Cardiac muscle cell (in vitro differentiated cells and primary cell): ENCODE results near the gene DMRTA2. TPM values are rescaled to one million over a fixed set of nuclear protein-coding genes. Genes with fewer than 3 reads are reported as not detected.

ENCODE experiments used
- DNase-seq, 2 donors: peaks; one replicate each; pipeline versions ENCODE4 v3.0.0 to v3.0.0-alpha.2; 2010 to 2017; ENCODE audit warnings: low read depth in 1 of 2, low spot score in 1 of 2
- H3K27ac ChIP-seq: fragments of 200-600 bp; sonication (generic); 2 replicates; pipeline ENCODE4 v1.5.1; 2016
- H3K27me3 ChIP-seq: fragments of 200-600 bp; sonication (generic); 2 replicates; pipeline ENCODE4 v1.6.0; 2016; ENCODE audit warnings: control low read depth
- H3K36me3 ChIP-seq: fragments of 200-600 bp; sonication (generic); 2 replicates; pipeline ENCODE4 v1.5.1; 2016; ENCODE audit warnings: control low read depth
- H3K4me1 ChIP-seq: fragments of 200-600 bp; sonication (generic); 2 replicates; pipeline ENCODE4 v1.8.1; 2017; ENCODE audit warnings: low read depth, mild to moderate bottlenecking, mixed run types
- H3K4me3 ChIP-seq: fragments of 200-600 bp; sonication (generic); 2 replicates; pipeline ENCODE4 v1.5.1; 2016; ENCODE audit warnings: mild to moderate bottlenecking
- H3K9me3 ChIP-seq: fragments of 200-600 bp; sonication (generic); 2 replicates; pipeline ENCODE4 v1.5.1; 2017; ENCODE audit warnings: low read depth, mild to moderate bottlenecking, control low read depth
- polyA plus RNA-seq: library from polyadenylated mRNA; unstranded; fragments of >200 nt; fragmentation: Nextera tagmentation; extraction: Ambion mirVana; gene quantifications from 2 replicates; pipeline ENCODE4 v1.2.1, GENCODE V29; 2016
- total RNA-seq: library from RNA; depleted of rRNA; stranded (reverse); fragments of >200 nt; gene quantifications from 2 replicates; pipeline ENCODE4 v1.2.3, GENCODE V29; 2016
- TF ChIP-seq, protein P1 (sequence below): IDR thresholded peaks from 2 replicates; pipeline ENCODE4 v1.5.1; 2012; ENCODE audit warnings: low read depth, mild to moderate bottlenecking, low read length

Gene DMRTA2
- total and polyA plus RNA-seq, 2 experiments from 2014 or later, result 0.12 TPM; not detected in 1

- H3K36me3 ChIP-seq, result no peaks in the 10 kb centered on the region
- no peak for DNase-seq
- H3K4me1 ChIP-seq, result no peaks in the 10 kb centered on the region
- TF ChIP-seq, protein P1, sequence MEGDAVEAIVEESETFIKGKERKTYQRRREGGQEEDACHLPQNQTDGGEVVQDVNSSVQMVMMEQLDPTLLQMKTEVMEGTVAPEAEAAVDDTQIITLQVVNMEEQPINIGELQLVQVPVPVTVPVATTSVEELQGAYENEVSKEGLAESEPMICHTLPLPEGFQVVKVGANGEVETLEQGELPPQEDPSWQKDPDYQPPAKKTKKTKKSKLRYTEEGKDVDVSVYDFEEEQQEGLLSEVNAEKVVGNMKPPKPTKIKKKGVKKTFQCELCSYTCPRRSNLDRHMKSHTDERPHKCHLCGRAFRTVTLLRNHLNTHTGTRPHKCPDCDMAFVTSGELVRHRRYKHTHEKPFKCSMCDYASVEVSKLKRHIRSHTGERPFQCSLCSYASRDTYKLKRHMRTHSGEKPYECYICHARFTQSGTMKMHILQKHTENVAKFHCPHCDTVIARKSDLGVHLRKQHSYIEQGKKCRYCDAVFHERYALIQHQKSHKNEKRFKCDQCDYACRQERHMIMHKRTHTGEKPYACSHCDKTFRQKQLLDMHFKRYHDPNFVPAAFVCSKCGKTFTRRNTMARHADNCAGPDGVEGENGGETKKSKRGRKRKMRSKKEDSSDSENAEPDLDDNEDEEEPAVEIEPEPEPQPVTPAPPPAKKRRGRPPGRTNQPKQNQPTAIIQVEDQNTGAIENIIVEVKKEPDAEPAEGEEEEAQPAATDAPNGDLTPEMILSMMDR, result no peak
- H3K9me3 ChIP-seq, result no peaks in the 10 kb centered on the region
- no peaks in the 10 kb centered on the region for H3K27me3 ChIP-seq
- H3K27ac ChIP-seq, result no peak overlapping the region
- H3K4me3 ChIP-seq, result no peak overlapping the region
Observed at GRCh38 chr1:50453266-50453665, 30.0 kb upstream of the DMRTA2 start.

GRCh38 chr1:50452700-50453099 lies 29.5 kb upstream of the DMRTA2 start:
- no peaks in the 10 kb centered on the region for H3K9me3 ChIP-seq
- TF ChIP-seq, protein P1, result no peak

DNA sequence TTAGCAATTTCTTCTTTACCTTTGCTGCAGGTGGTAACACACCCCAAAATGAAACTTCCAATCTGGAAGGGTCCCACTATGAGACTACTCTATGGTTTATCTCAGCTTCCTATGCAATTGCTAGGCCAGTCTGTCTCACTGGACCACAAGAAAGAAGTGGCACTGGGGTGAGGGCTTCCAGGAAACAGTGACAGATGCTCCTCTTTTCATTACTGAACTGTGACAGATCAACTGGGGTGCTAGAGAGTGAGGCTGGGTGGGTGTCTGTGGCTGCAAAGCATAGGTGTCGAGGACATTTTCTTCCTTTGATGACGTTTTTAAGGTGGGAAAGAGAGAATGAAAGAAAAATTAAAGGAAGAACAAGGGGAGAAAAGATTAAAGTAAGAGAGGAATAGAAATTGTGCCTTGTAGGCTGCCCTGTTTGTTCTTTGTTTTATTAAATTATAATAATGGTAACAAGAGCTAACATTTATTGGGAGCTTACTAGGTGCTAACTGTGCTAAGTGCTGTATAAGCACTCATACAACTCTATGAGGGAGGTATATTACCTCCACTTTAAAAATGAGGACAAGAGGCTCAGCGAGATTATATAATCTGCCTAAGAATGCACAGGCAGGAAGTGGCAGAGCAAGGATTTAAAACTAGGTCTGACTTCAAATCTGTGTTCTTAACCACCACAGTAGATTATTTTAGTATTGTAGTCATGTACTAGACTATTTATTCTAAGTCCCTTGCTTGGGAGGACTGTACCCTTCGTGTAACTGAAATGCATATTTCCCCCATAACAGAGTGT lies 27.8 kb upstream of the DMRTA2 start:
- Histone ChIP-seq H3K4me1 (no peaks in the 10 kb centered on the region), H3K36me3 (no peaks in the 10 kb centered on the region), H3K27me3 (no peaks in the 10 kb centered on the region), H3K4me3 (no peak overlapping the region), H3K27ac (no peak overlapping the region), H3K9me3 (no peaks in the 10 kb centered on the region)
- TF ChIP-seq, protein P1, result no peak
- DNase-seq, result no peak

More at GRCh38 chr1:50452700-50453099, 29.5 kb upstream of the DMRTA2 start:
- Histone ChIP-seq H3K4me3 (no peak overlapping the region), H3K27me3 (no peaks in the 10 kb centered on the region), H3K4me1 (no peaks in the 10 kb centered on the region), H3K27ac (no peak overlapping the region), H3K36me3 (no peaks in the 10 kb centered on the region)
- DNase-seq, result no peak

DNA sequence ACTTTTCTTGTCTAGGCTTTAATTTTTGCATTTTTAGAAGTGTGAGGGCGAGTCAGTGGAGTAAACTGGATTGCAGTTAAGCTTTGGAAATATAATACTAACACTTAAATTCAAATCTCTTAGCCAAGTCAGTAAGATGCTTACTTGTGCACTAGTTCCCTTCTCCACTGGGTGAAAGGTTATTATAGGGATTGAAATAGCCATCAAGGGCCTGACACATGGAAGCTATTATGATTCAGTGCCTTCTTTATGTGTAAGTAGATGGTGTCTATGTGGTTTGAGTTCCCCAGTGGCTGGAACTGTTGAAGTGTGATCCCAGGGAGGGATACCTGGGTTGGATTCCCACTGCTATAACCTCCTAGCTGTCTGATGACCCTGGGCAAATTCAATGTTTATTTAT lies 24.7 kb upstream of the DMRTA2 start:
- no peak for DNase-seq
- Histone ChIP-seq H3K36me3 (no peaks in the 10 kb centered on the region), H3K27me3 (no peaks in the 10 kb centered on the region), H3K9me3 (no peaks in the 10 kb centered on the region), H3K27ac (no peak overlapping the region), H3K4me3 (no peak overlapping the region), H3K4me1 (no peaks in the 10 kb centered on the region)
- TF ChIP-seq, protein P1, result no peak

DNA sequence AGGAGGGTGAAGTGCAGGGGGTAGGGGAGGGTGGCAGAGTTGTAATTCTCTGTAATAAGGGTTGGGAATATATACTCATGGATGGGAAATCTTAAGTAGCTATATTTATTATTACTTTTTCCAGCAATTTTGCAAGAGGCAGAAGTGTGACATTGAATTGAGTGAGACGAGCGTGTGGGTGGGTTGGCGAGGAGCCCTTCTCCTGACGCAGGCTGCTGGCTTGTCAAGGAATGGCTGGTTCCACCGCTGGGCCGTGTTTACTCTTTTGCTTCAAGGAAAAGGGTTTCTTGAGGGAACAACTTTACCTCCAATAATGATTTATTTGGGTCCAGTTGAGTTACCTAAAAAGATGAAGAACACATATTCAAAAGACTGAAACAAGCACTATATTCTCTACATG lies 17.9 kb upstream of the DMRTA2 start:
- Histone ChIP-seq H3K27ac (no peak overlapping the region), H3K9me3 (no peaks in the 10 kb centered on the region), H3K4me3 (no peak overlapping the region), H3K4me1 (no peaks in the 10 kb centered on the region), H3K27me3 (no peaks in the 10 kb centered on the region), H3K36me3 (peaks cover 11% of the 10 kb centered on the region)
- no peak for DNase-seq
- TF ChIP-seq, protein P1, result no peak
